ENCODE results near the gene SLC6A12. TPM values are rescaled to one million over a fixed set of nuclear protein-coding genes. Genes with fewer than 3 reads are reported as not detected.

Gene SLC6A12
- total RNA-seq, 1 experiment from 2014 or later = 0.17 TPM

DNA sequence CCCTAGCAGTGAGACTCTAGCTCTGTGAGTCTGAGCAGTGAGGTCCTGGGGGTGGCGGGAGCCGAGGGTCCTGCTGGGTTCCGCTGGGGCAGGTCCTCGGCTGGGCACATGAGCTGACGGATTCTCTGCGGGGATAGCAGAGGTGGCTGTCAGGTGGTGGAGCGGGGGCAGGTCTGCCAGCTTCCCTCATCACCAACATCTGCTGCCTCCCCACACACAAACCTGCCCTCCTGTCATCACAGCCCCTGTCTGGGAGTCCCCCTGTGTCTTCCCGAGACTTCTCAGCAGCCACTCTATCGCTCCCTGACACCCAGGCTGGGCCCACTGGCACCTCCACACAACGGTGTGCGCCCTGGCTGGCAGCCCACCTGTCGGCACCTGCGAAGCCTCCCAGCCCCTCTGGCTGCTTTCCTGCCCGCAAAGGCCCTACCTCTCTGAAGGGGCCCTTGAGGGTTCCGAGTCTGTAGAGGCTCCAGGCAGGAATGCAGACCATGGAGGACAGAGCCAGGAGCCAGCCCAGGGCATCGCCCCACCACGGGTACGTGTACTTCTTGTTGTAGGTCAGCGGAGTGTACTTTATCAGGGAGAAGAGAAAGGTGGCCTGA is 7.1 kb upstream of the SLC6A12 start:
- H2BK5ac ChIP-seq (ENCODE audit: insufficient read length, low read length) = no peak overlapping the region
- H3K14ac ChIP-seq (ENCODE audit: insufficient read depth, low read length) = no peak overlapping the region; the same call in 1 of the 2 replicates
- H2BK120ac ChIP-seq (ENCODE audit: low read depth, low read length, poor library complexity, severe bottlenecking) = no peak overlapping the region
- no peaks in the 10 kb centered on the region for H4K20me1 ChIP-seq (ENCODE audit: control insufficient read depth, insufficient read depth, insufficient read length)
- no peak for DNase-seq
- H4K91ac ChIP-seq (ENCODE audit: insufficient read length, low read depth, low read length) = no peak overlapping the region
- H3K56ac ChIP-seq (ENCODE audit: insufficient read length, low read depth, low read length) = no peak overlapping the region
- H3K4me1 ChIP-seq (ENCODE audit: insufficient read depth, low read length) = no peaks in the 10 kb centered on the region
- no peak overlapping the region for H3K4ac ChIP-seq (ENCODE audit: low read depth, low read length)
- H3K36me3 Mint-ChIP-seq (ENCODE audit: insufficient read depth in 1 of 3, low read depth in 3 of 3) = no peaks in the 10 kb centered on the region
- no peaks in the 10 kb centered on the region for H3K27me3 ChIP-seq (ENCODE audit: insufficient read depth, low read length)
- no peak overlapping the region for H3K9ac ChIP-seq (ENCODE audit: extremely low read depth, insufficient read length, low read length)
- H2BK15ac ChIP-seq (ENCODE audit: low read depth, low read length) = no peak overlapping the region
- no peak overlapping the region for H3K4me3 Mint-ChIP-seq
- no peak overlapping the region for H3K23ac ChIP-seq (ENCODE audit: insufficient read length, low read depth, low read length)
- no CpG with 5 or more reads among the region's 19 CpGs for WGBS (ENCODE audit: extremely low coverage, insufficient read length, low lambda C conversion rate)
- peaks cover 3% of the 10 kb centered on the region for H3K23me2 ChIP-seq (ENCODE audit: insufficient read length, low read depth, low read length, poor library complexity, severe bottlenecking)
- no peak overlapping the region for H2AFZ ChIP-seq (ENCODE audit: low read length)
- H4K8ac ChIP-seq (replicated peaks; ENCODE audit: insufficient read length, low read depth, low read length) = no peak overlapping the region
- H3K27me3 Mint-ChIP-seq (ENCODE audit: low read depth) = peaks cover 35% of the 10 kb centered on the region
- no peak overlapping the region for H3K4me2 ChIP-seq (ENCODE audit: insufficient read depth, insufficient read length, low read length)
- no peaks in the 10 kb centered on the region for H3K79me2 ChIP-seq (ENCODE audit: insufficient read depth, low read length)
- no peaks in the 10 kb centered on the region for H3K9me3 Mint-ChIP-seq
- H2BK20ac ChIP-seq (ENCODE audit: low read depth, low read length, poor library complexity, severe bottlenecking) = no peak overlapping the region
- H3K18ac ChIP-seq (ENCODE audit: insufficient read length, low read depth, low read length) = no peak overlapping the region
- no peak overlapping the region for H3K27ac Mint-ChIP-seq
- H3K27ac ChIP-seq (ENCODE audit: insufficient read length, low read depth, low read length) = no peak overlapping the region
- TF ChIP-seq, protein P1, sequence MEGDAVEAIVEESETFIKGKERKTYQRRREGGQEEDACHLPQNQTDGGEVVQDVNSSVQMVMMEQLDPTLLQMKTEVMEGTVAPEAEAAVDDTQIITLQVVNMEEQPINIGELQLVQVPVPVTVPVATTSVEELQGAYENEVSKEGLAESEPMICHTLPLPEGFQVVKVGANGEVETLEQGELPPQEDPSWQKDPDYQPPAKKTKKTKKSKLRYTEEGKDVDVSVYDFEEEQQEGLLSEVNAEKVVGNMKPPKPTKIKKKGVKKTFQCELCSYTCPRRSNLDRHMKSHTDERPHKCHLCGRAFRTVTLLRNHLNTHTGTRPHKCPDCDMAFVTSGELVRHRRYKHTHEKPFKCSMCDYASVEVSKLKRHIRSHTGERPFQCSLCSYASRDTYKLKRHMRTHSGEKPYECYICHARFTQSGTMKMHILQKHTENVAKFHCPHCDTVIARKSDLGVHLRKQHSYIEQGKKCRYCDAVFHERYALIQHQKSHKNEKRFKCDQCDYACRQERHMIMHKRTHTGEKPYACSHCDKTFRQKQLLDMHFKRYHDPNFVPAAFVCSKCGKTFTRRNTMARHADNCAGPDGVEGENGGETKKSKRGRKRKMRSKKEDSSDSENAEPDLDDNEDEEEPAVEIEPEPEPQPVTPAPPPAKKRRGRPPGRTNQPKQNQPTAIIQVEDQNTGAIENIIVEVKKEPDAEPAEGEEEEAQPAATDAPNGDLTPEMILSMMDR (conservative IDR thresholded peaks at IDR 0.05) = no peak
- no peaks in the 10 kb centered on the region for H3K79me1 ChIP-seq (ENCODE audit: insufficient read depth, low read depth, low read length, poor library complexity, severe bottlenecking)
- no peak overlapping the region for H2BK12ac ChIP-seq (ENCODE audit: insufficient read length, low read depth, low read length)
- peaks cover 4 to 10% of the 10 kb centered on the region in 2 experiments for H3K4me1 Mint-ChIP-seq
- no peak overlapping the region for H4K5ac ChIP-seq (ENCODE audit: insufficient read length, low read depth, low read length)
- no peak overlapping the region for H2AK5ac ChIP-seq (ENCODE audit: insufficient read length, low read length)
- H3T11ph ChIP-seq (ENCODE audit: low read length) = no peak overlapping the region
- no peaks in the 10 kb centered on the region for H3K9me3 ChIP-seq (ENCODE audit: control insufficient read depth, low read depth, low read length)
